B cell (primary cell): ENCODE measurements around the gene ZNF592. TPM values are rescaled to one million over a fixed set of nuclear protein-coding genes. Genes with fewer than 3 reads are reported as not detected.

Experiments used
- ATAC-seq: fragments of 200-7000 bp; cut with Tn5 transposase; one replicate; pipeline ENCODE4 v1.10.0; 2021; ENCODE audit warnings: low read depth, mild to moderate bottlenecking, moderate number of reproducible peaks, moderate library complexity
- CTCF ChIA-PET: fragments of 350-600 bp; sonication (Branson Sonifier 250); formaldehyde crosslinking; loops from one replicate; lab custom pipeline; 2021; ENCODE audit warnings: antibody characterized with exemption, inconsistent platforms; lab: Charles Lee
- POLR2A ChIA-PET: fragments of 350-600 bp; sonication (Branson Sonifier 250); formaldehyde crosslinking; loops from one replicate; lab custom pipeline; 2021; ENCODE audit warnings: antibody characterized with exemption; lab: Charles Lee
- DNase-seq: peaks from one replicate; pipeline ENCODE4 v3.0.0; 2013
- H2AFZ ChIP-seq: 2 replicates; pipeline ENCODE4 v1.6.1; 2012; ENCODE audit warnings: mild to moderate bottlenecking, low read depth, low read length; ENCODE audit not compliant: insufficient read depth, poor library complexity, severe bottlenecking
- H3K27ac ChIP-seq, 2 donors: 1 replicate in 1 of 2; 2 replicates in 1 of 2; pipeline ENCODE4 v1.5.1; 2012 to 2013; ENCODE audit warnings: low read length in 2 of 2, mild to moderate bottlenecking in 2 of 2, moderate library complexity in 1 of 2
- H3K27me3 ChIP-seq, 4 experiments: fragments of 200-600 bp in 1 of 4; sonication (generic) in 1 of 4; replicated peaks in 1 of 4; 1 replicate in 2 of 4; 2 replicates in 2 of 4; pipeline versions ENCODE4 v1.6.1 to v1.7.0; 2013 to 2016; ENCODE audit warnings: low read length in 3 of 4, mild to moderate bottlenecking in 2 of 4, mixed read lengths in 1 of 4, moderate library complexity in 1 of 4; ENCODE audit not compliant: insufficient read depth in 4 of 4, control insufficient read depth in 3 of 4; ENCODE audit errors: control extremely low read depth in 1 of 4
- H3K36me3 ChIP-seq, 2 experiments: replicated peaks in 1 of 2; 1 replicate in 1 of 2; 2 replicates in 1 of 2; pipeline versions ENCODE4 v1.6.1 to v1.7.1; 2013; ENCODE audit warnings: low read length in 1 of 2; ENCODE audit not compliant: insufficient read depth in 2 of 2, control insufficient read depth in 1 of 2; ENCODE audit errors: control extremely low read depth in 1 of 2, extremely low read depth in 1 of 2
- H3K4me1 ChIP-seq, 2 donors: fragments of 200-600 bp in 1 of 2; sonication (generic) in 1 of 2; 1 replicate in 1 of 2; 2 replicates in 1 of 2; pipeline versions ENCODE4 v1.5.1 to v1.6.1; 2013 to 2017; ENCODE audit warnings: low read length in 2 of 2; ENCODE audit not compliant: control insufficient read depth in 2 of 2, insufficient read depth in 2 of 2
- H3K4me2 ChIP-seq: replicated peaks from 2 replicates; pipeline ENCODE3; 2012; ENCODE audit warnings: mild to moderate bottlenecking, low read depth, low read length; ENCODE audit not compliant: poor library complexity, severe bottlenecking
- H3K4me3 ChIP-seq, 5 experiments: fragments of 200-600 bp in 1 of 5; sonication (generic) in 1 of 5; 1 replicate in 3 of 5; 2 replicates in 2 of 5; pipeline versions ENCODE4 v1.5.1 to v1.7.0; 2011 to 2016; ENCODE audit warnings: low read length in 4 of 5, mild to moderate bottlenecking in 4 of 5, low read depth in 2 of 5, control low read depth in 1 of 5, moderate library complexity in 1 of 5; ENCODE audit not compliant: insufficient read depth in 1 of 5; ENCODE audit errors: control extremely low read depth in 1 of 5, extremely low read depth in 1 of 5
- H3K79me2 ChIP-seq: fragments of 200-600 bp; sonication (generic); one replicate; pipeline ENCODE4 v1.6.0; 2016; ENCODE audit warnings: low read length; ENCODE audit not compliant: control insufficient read depth, insufficient read depth
- H3K9ac ChIP-seq: fragments of 200-600 bp; sonication (generic); 2 replicates; pipeline ENCODE4 v1.6.1; 2017; ENCODE audit warnings: mild to moderate bottlenecking, low read length, moderate library complexity
- H3K9me3 ChIP-seq, 3 donors: one replicate each; pipeline versions ENCODE4 v1.6.1 to v1.7.1; 2013; ENCODE audit warnings: low read length in 2 of 3; ENCODE audit not compliant: control insufficient read depth in 2 of 3, insufficient read depth in 1 of 3; ENCODE audit errors: control extremely low read depth in 1 of 3
- H4K20me1 ChIP-seq: 2 replicates; pipeline ENCODE4 v1.6.0; 2012; ENCODE audit warnings: mild to moderate bottlenecking, low read length; ENCODE audit not compliant: insufficient read depth, control insufficient read depth, poor library complexity, severe bottlenecking
- H3K27ac Mint-ChIP-seq: one replicate; pipeline ENCODE4 v1.8.0; 2021; ENCODE audit warnings: mixed read lengths
- H3K27me3 Mint-ChIP-seq: one replicate; pipeline ENCODE4 v1.8.0; 2021; ENCODE audit warnings: mixed read lengths
- H3K4me1 Mint-ChIP-seq: one replicate; pipeline ENCODE4 v1.8.0; 2021; ENCODE audit warnings: mixed read lengths
- H3K4me3 Mint-ChIP-seq: one replicate; pipeline ENCODE4 v1.8.0; 2021; ENCODE audit warnings: mixed read lengths
- H3K9me3 Mint-ChIP-seq: one replicate; pipeline ENCODE4 v1.8.0; 2022; ENCODE audit warnings: mixed read lengths; ENCODE audit not compliant: insufficient read depth
- CTCF ChIP-seq: fragments of 200-600 bp; IDR thresholded peaks from one replicate; pipeline ENCODE4 v1.8.0; 2022; ENCODE audit warnings: antibody characterized with exemption, mild to moderate bottlenecking
- EZH2 ChIP-seq: IDR thresholded peaks from 2 replicates; pipeline ENCODE4 v1.6.1; 2012; ENCODE audit warnings: borderline replicate concordance, low read depth, mild to moderate bottlenecking, moderate library complexity, low read length; ENCODE audit not compliant: insufficient read depth, poor library complexity, severe bottlenecking
- WGBS: methylation state at CpG from one replicate; pipeline ENCODE4 v1.1.5; 2013; ENCODE audit warnings: missing lambda C conversion rate; ENCODE audit not compliant: insufficient coverage; 5-methylcytosine and 5-hydroxymethylcytosine counted together
- intact Hi-C: fragments of 100-400 bp; cut with micrococcal nuclease; formaldehyde crosslinking; loops from one replicate; pipeline ENCODE4 v1.10.0; 2022
- polyA plus RNA-seq: library from polyadenylated mRNA; depleted of rRNA; stranded (reverse); fragments of >200 nt; gene quantifications from 2 replicates; pipeline ENCODE4 v1.2.3, GENCODE V29; 2012
- total RNA-seq, 2 donors: library from RNA; stranded (reverse); fragments of 120-200 nt in 1 of 2; gene quantifications; 1 replicate in 1 of 2; 2 replicates in 1 of 2; pipeline versions ENCODE4 v1.2.3 to v1.2.4, GENCODE V29; 2013 to 2022

The ZNF592 gene
- total and polyA plus RNA-seq, 2 donors (not counting 1 experiment from before 2014, with no cell fraction given) = 35.8 to 64.4 TPM

- Mint-ChIP-seq H3K27ac (no peak overlapping the region), H3K4me3 (no peak overlapping the region), H3K27me3 (no peaks in the 10 kb centered on the region), H3K9me3 (no peaks in the 10 kb centered on the region), H3K4me1 (no peaks in the 10 kb centered on the region)
- no peaks in the 10 kb centered on the region for H3K27me3 ChIP-seq
- TF ChIP-seq CTCF (no peak), EZH2 (no peak)
- H3K36me3 ChIP-seq = peaks cover 3 to 25% of the 10 kb centered on the region in 2 experiments
- WGBS = no CpG with 5 or more reads among the region's 3 CpGs
- H3K4me1 ChIP-seq = no peaks in the 10 kb centered on the region
- H3K9me3 ChIP-seq = no peaks in the 10 kb centered on the region
- H3K9ac ChIP-seq = no peak overlapping the region
- H3K4me2 ChIP-seq = no peak overlapping the region
- H2AFZ ChIP-seq = no peak overlapping the region
- H4K20me1 ChIP-seq = peaks cover 5% of the 10 kb centered on the region
- intact Hi-C loops = no loop called here
- CTCF ChIA-PET = no interaction called here
- POLR2A ChIA-PET = no interaction called here
- H3K27ac ChIP-seq = no peak overlapping the region
- ATAC-seq (no peak), DNase-seq (no peak)
- H3K79me2 ChIP-seq = no peaks in the 10 kb centered on the region
- H3K4me3 ChIP-seq = no peak overlapping the region
Observed at GRCh38 chr15:84807228-84807627, 58.8 kb downstream of the ZNF592 start.

- TF ChIP-seq EZH2 (no peak), CTCF (no peak)
- CTCF ChIA-PET = interaction anchor here (1.2 to 1.5 kb wide), 2 partner anchors 72 to 118 kb away, joined by 3 read pairs; no protein-coding TSS in a partner anchor
Observed at GRCh38 chr15:84810073-84810840, 61.9 kb downstream of the ZNF592 start.

More at GRCh38 chr15:84810073-84810840, 61.9 kb downstream of the ZNF592 start:
- no peak overlapping the region for H3K9ac ChIP-seq
- POLR2A ChIA-PET = no interaction called here
- no peaks in the 10 kb centered on the region for H3K79me2 ChIP-seq
- Mint-ChIP-seq H3K27ac (no peak overlapping the region), H3K27me3 (peaks cover 1% of the 10 kb centered on the region), H3K4me3 (no peak overlapping the region), H3K4me1 (no peaks in the 10 kb centered on the region), H3K9me3 (no peaks in the 10 kb centered on the region)
- ATAC-seq (no peak), DNase-seq (no peak)
- H3K27me3 ChIP-seq = no peaks in the 10 kb centered on the region
- H3K9me3 ChIP-seq = no peaks in the 10 kb centered on the region
- no peak overlapping the region for H3K4me2 ChIP-seq
- no peak overlapping the region for H3K4me3 ChIP-seq
- H3K27ac ChIP-seq = no peak overlapping the region
- no peak overlapping the region for H2AFZ ChIP-seq
- peaks cover under 1 to 3% of the 10 kb centered on the region in 2 experiments for H3K36me3 ChIP-seq
- 93% methylated on average over 7 of the region's 7 CpGs for WGBS
- intact Hi-C loops = no loop called here
- no peaks in the 10 kb centered on the region for H3K4me1 ChIP-seq
- no peaks in the 10 kb centered on the region for H4K20me1 ChIP-seq
